GM12891 (cell line): Measurements from ENCODE around the gene MAD1L1.

ENCODE experiments used
- DNase-seq: peaks from one replicate; pipeline ENCODE4 v3.0.0; 2011; ENCODE audit warnings: low spot score; ENCODE audit not compliant: insufficient read length
- FAIRE-seq: peaks from 2 replicates; lab custom pipeline; 2011; peaks lifted over from hg19 to GRCh38; lab: Jason Lieb, UNC
- PAX5 ChIP-seq: IDR thresholded peaks from 2 replicates; pipeline ENCODE4 v1.6.1; 2011; ENCODE audit warnings: low read length, moderate library complexity, mild to moderate bottlenecking; ENCODE audit not compliant: insufficient read depth, severe bottlenecking
- POLR2A ChIP-seq: IDR thresholded peaks from 2 replicates; pipeline ENCODE4 v1.6.1; 2011; ENCODE audit warnings: low read depth, low read length, control low read depth
- POLR2AphosphoS5 ChIP-seq: IDR thresholded peaks from 2 replicates; pipeline ENCODE4 v1.6.1; 2011; ENCODE audit warnings: low read depth, low read length, control low read depth
- POU2F2 ChIP-seq: IDR thresholded peaks from 2 replicates; pipeline ENCODE4 v1.6.1; 2011; ENCODE audit warnings: low read depth, mild to moderate bottlenecking, control low read depth, low read length, moderate library complexity
- SPI1 ChIP-seq: IDR thresholded peaks from 2 replicates; pipeline ENCODE4 v1.6.1; 2011; ENCODE audit warnings: low read depth, low read length, control low read depth
- TAF1 ChIP-seq: IDR thresholded peaks from 2 replicates; pipeline ENCODE4 v1.6.1; 2011; ENCODE audit warnings: low read depth, low read length, control low read depth

The MAD1L1 gene

DNA sequence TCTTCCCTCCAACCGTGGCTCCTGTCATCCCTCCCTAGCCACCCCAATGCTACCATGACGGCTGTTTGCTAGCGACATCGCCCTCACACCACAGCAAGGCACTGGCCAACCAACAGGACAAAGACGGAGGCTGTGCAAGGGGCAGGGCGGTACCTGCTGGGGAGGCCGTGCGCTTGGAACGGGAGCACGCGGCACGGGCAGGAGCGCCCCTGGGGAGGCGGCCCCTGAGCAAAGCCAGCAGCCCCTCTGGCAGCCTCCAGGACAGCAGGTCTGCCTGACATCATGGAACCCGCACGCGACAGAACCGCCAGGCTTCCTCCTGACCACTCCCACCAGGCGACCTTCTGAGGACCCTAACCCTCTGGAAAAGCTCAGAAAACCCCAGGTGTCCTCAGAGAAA, 12.7 kb downstream of the MAD1L1 start:
- DNase-seq (no peak), FAIRE-seq (no peak)
- TF ChIP-seq SPI1 (no peak), POLR2AphosphoS5 (no peak), TAF1 (no peak), PAX5 (no peak), POLR2A (no peak), POU2F2 (no peak)

DNA sequence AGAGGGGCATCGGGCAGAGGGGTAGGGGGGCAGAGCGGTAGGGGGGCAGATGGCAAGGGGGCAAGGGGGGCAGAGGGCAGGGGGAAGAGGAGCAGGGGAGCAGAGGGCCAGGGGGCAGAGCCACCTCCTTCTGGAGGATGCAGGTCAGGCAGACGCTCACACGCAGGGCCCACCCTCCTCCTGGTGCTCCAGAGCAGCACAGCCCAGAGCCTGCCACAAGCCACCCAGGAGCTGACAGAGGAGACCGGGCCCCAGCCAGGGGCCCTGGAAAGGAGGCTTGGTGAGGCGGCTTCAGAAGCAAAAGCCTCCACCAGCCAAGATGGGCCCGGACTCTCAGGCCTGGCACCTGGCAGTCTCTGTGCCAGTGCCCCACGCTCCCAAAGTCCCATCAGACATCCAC, 13.1 kb downstream of the MAD1L1 start:
- DNase-seq (no peak), FAIRE-seq (no peak)
- TF ChIP-seq SPI1 (no peak), POLR2A (no peak), POU2F2 (no peak), PAX5 (no peak), TAF1 (no peak), POLR2AphosphoS5 (no peak)

DNA sequence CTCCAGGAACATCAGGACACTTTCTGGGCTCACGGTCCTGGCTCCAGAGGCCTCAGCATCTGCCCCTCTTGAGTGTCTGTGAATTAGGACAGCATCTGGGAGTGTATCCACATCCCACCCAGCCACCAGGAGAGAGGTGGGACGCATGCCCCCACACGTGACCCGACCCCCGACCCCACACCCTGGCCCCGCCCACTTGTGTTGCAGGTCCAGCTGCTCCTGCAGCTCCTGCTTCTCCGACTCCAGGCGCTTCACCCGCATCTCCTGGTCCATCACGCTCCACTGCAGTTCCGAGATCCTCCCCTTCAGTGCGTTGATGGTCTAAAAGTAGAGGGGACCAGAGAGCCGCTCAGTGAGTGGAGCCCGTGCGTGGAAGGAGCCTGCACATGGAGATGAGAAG, 13.6 kb downstream of the MAD1L1 start:
- DNase-seq (no peak), FAIRE-seq (no peak)
- TF ChIP-seq POLR2AphosphoS5 (no peak), PAX5 (no peak), POU2F2 (no peak), TAF1 (no peak), SPI1 (no peak), POLR2A (no peak)

DNA sequence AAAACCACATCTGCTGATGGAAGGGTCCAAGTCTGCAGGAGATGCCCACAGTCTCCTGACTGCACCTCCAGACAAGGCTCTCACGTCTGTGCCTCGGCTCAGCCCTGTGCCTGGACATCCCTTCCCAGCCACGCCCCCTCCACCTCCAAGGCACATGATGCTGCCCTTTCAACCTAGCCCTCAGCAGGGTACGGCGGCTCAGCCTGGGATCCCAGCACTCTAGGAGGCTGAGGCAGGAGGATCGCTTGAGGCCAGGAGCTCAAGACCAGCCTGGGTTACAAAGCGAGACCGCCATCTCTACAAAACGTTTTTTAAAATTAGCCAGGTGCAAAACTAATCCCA, 14.3 kb downstream of the MAD1L1 start:
- no peak for DNase-seq
- TF ChIP-seq POLR2AphosphoS5 = no peak
- no peak for TF ChIP-seq SPI1
- no peak for TF ChIP-seq POU2F2
- no peak for TF ChIP-seq TAF1
- TF ChIP-seq PAX5 = no peak
- TF ChIP-seq POLR2A = no peak
- FAIRE-seq = no peak

DNA sequence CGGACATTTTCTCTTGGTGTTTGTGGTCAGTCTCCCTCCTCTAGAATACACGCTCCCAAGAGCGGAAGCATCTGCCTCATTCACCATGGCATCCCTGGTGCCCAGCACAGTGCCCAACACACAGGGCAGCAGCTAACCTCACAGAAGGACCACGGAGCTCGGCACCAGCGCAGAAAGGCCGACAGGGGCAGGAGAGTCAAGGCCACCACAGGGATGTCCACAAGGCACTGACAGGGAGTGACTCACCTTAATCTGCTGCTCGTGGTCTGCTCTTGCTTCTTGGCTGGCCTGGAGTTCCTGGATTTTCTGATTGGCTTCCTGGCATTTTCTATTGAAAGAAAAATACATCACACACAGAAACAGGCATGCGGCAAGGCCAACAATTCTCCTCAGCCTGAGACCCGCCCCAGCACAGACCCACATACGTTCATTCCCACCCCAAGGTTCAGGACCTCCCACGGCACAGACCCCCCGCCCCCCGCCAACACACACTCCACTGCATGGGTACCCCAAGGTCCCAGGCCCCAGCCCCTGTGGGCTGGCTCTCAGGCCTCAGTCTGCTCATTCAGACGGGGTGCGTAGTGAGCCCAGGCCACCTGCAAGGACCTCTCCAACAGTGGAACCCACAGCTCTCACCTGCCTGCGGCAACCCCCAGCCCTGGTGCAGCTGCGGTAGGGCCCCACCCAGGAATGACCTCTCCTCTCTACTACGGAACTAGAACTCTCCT, 14.9 kb downstream of the MAD1L1 start:
- FAIRE-seq (no peak), DNase-seq (no peak)
- TF ChIP-seq POLR2A (no peak), PAX5 (no peak), SPI1 (no peak), TAF1 (no peak), POU2F2 (no peak), POLR2AphosphoS5 (no peak)

DNA sequence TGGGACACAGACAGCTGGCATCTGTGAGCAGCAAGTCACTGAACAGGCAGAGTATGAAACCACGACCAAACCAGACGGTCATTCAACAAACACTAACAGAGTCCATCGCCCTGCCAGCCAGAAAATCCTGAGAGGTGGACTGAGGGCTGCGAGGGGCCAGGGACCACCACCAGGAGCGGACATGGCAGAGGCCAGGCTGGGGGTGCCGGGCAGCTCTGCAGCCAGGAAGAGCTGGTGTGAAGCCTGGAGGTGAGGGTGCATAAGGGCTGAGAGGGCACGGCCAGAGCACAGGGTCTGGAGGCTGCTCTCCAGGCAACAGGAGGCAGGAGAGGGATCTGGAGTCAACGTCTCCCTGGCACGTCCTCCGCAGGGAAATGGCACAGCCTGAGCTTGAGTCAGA, 15.5 kb downstream of the MAD1L1 start:
- DNase-seq = no peak
- no peak for TF ChIP-seq POLR2A
- no peak for TF ChIP-seq TAF1
- no peak for TF ChIP-seq PAX5
- TF ChIP-seq POU2F2 = no peak
- TF ChIP-seq SPI1 = no peak
- no peak for TF ChIP-seq POLR2AphosphoS5
- no peak for FAIRE-seq

DNA sequence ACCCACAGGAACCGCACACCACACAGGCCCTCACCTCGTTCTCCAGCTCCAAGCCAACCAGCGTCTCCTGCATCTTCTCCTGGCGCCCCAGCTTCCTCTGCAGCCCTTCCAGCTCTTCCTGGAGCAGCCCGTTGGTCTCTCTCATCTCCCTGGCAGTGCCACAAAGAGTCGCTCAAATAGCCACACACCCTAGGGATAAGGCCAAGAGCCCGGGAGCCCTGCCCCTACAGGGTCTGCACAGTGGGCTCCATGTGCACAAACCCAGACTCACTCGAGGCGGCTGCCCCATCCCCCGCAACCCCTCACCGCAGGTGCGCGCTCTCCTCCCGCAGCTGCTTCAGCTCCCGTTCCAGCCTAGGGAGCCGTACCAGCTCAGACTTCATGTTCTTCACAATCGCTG, 16.9 kb downstream of the MAD1L1 start:
- DNase-seq (no peak), FAIRE-seq (no peak)
- TF ChIP-seq TAF1 = no peak

DNA sequence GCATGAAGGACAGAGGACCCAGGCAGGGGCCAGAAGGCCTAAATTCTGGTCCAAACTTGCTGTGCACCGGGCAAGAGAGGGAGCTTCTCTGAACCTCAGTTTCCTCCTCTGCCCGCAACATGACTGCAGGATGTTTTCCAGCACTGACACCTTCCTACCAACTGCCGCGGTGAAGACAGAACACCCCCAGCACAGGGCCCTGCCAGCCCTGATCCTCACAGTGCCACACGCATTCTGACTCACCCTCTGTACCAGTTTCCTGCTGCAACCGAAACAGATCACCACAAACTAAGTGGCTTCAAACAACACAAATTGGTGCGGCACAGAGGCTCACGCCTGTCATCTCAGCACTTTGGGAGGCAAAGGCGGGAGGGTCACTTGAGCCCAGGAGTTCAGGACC, 18.1 kb downstream of the MAD1L1 start:
- FAIRE-seq (no peak), DNase-seq (no peak)
- TF ChIP-seq PAX5 (no peak), TAF1 (no peak), SPI1 (no peak), POLR2A (no peak), POU2F2 (no peak), POLR2AphosphoS5 (no peak)

DNA sequence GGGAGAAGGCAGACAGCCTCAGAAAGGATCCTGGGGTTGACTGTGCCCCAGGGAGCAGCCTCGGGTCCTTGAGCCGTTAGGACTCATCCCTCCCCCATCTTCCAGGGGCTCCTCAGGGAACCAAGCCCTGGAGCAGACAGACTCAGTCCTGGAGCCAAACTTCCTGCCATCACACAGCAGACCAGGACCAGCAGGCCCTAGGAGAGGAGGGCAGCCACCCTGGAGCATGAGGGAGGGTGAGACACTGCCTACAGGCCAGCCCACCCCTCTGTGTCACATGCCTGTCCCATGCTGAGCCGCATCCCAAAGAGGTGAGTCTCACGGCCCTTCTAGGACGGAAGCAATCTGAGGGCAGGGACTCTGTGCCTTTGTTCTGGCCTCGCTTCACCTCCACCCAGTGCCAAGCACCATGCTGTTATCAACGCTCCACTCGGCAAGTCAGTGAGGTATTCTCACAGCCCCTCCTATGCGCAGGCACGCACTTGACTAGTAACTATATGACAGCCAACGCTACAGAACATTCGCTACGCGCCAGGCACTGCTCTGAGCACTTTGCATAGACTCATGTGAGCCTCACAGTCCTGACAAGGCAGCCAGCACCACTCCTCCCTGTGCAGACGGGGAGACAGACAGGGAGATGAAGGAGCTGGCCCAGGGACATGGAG, 19.1 kb downstream of the MAD1L1 start:
- FAIRE-seq = no peak
- no peak for TF ChIP-seq POU2F2
- no peak for TF ChIP-seq SPI1
- TF ChIP-seq POLR2A = no peak
- no peak for TF ChIP-seq PAX5
- no peak for DNase-seq

DNA sequence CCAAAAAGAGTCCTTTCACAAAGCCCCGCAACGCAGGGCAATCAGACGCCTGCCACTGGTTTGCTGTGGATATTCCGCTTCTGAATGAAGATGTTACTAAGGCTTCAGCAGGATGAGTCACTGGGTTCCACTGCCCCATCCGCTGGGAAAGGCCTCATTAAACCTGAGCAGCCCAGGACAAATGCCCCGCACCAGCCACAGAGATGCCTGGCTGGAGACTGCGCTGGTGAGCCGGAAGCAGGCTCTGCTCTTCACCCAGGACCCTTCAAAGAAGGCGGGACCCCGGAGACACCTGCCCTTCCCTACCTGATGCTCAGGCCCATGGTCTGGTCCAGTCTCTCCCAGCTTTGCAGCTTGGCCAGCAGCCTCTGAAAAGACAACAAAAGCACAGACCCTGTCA, 19.8 kb downstream of the MAD1L1 start:
- FAIRE-seq = no peak
- TF ChIP-seq POLR2A (no peak), SPI1 (no peak), POU2F2 (no peak), POLR2AphosphoS5 (no peak)
- no peak for DNase-seq

DNA sequence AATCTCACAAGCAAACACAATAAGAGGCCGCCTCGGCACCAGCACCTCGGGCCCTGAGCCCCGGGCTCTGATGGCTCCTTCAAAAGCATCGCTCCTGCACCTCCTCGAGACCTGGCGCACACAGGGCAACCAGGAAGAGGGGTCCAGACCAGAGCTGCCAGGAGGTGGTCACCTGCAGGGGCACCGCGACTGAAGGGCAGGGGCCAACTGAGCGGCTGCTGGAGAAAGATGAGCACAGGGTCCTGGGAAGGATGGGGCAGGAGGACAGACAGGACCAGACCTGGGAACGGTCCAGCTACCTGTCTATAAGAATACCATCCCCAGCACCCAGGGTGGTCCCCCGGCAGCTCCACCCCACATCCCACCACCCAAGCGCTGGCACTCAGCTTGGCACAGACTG, 20.8 kb downstream of the MAD1L1 start:
- no peak for DNase-seq
- FAIRE-seq = no peak
- no peak for TF ChIP-seq TAF1
- TF ChIP-seq SPI1 = no peak
- TF ChIP-seq POLR2A = no peak
- TF ChIP-seq POLR2AphosphoS5 = no peak
- no peak for TF ChIP-seq POU2F2
- no peak for TF ChIP-seq PAX5
